Neutrophil (primary cell): ENCODE results near the gene RORC.

Experiments used
- H3K27ac ChIP-seq: fragments of 200-600 bp; sonication (generic); 2 replicates; pipeline ENCODE4 v1.5.1; 2016; ENCODE audit warnings: mild to moderate bottlenecking, moderate library complexity
- H3K27me3 ChIP-seq: fragments of 200-600 bp; sonication (generic); 2 replicates; pipeline ENCODE4 v1.6.0; 2016; ENCODE audit warnings: mild to moderate bottlenecking
- H3K36me3 ChIP-seq: fragments of 200-600 bp; sonication (generic); 2 replicates; pipeline ENCODE4 v1.5.1; 2017
- H3K4me1 ChIP-seq, 2 experiments: fragments of 200-600 bp in 1 of 2; sonication (generic) in 1 of 2; 1 replicate in 1 of 2; 2 replicates in 1 of 2; pipeline versions ENCODE4 v1.5.1 to v1.6.1; 2013 to 2016; ENCODE audit warnings: low read depth in 1 of 2, low read length in 1 of 2, mild to moderate bottlenecking in 1 of 2, moderate library complexity in 1 of 2; ENCODE audit not compliant: control insufficient read depth in 1 of 2, insufficient read depth in 1 of 2
- H3K4me3 ChIP-seq, 2 experiments: fragments of 200-600 bp in 1 of 2; sonication (generic) in 1 of 2; 1 replicate in 1 of 2; 2 replicates in 1 of 2; pipeline ENCODE4 v1.5.1; 2013 to 2016; ENCODE audit warnings: low read depth in 1 of 2, low read length in 1 of 2, mild to moderate bottlenecking in 1 of 2, moderate library complexity in 1 of 2
- H3K9me3 ChIP-seq: fragments of 200-600 bp; sonication (generic); 2 replicates; pipeline ENCODE4 v1.5.1; 2016
- CTCF ChIP-seq: fragments of 200-600 bp; sonication (generic); IDR thresholded peaks from 2 replicates; pipeline ENCODE4 v1.5.1; 2016; ENCODE audit warnings: antibody characterized with exemption

RORC gene

GRCh38 chr1:151799179-151800022 is 32.2 kb downstream of the RORC start:
- Histone ChIP-seq H3K9me3 (no peaks in the 10 kb centered on the region), H3K4me1 (no peaks in the 10 kb centered on the region), H3K27me3 (peaks cover 59% of the 10 kb centered on the region), H3K4me3 (no peak overlapping the region), H3K27ac (no peak overlapping the region), H3K36me3 (no peaks in the 10 kb centered on the region)
- TF ChIP-seq CTCF: no peak

GRCh38 chr1:151798571-151798970 is 33.0 kb downstream of the RORC start:
- H3K36me3 ChIP-seq: no peaks in the 10 kb centered on the region
- peaks cover 51% of the 10 kb centered on the region for H3K27me3 ChIP-seq
- H3K9me3 ChIP-seq: no peaks in the 10 kb centered on the region
- no peak overlapping the region for H3K27ac ChIP-seq
- H3K4me1 ChIP-seq: no peaks in the 10 kb centered on the region
- H3K4me3 ChIP-seq: no peak overlapping the region
- no peak for TF ChIP-seq CTCF

- H3K4me3 ChIP-seq: peak overlapping the region; percentile 93
- no peaks in the 10 kb centered on the region for H3K36me3 ChIP-seq
- H3K27ac ChIP-seq: peak overlapping the region; percentile 45
- H3K9me3 ChIP-seq: no peaks in the 10 kb centered on the region
- peaks cover 22% of the 10 kb centered on the region for H3K27me3 ChIP-seq
- no peak for TF ChIP-seq CTCF
- H3K4me1 ChIP-seq: peaks cover 9 to 18% of the 10 kb centered on the region in 2 experiments
Observed at GRCh38 chr1:151790940-151791651, 40.5 kb downstream of the RORC start.

GRCh38 chr1:151790071-151790939 is 41.3 kb downstream of the RORC start, which contains the start of gene TDRKH:
Gene TDRKH (minus strand): TSS chr1:151790500. CDS start chr1:151783022, 7,478 bp downstream.
- H3K4me3 ChIP-seq: peak within 1 kb of the TSS; percentile 93
- H3K9me3 ChIP-seq: no peaks in the 10 kb centered on the region
- no peaks in the 10 kb centered on the region for H3K36me3 ChIP-seq
- TF ChIP-seq CTCF: peak; percentile 64
- peaks cover 25% of the 10 kb centered on the region for H3K27me3 ChIP-seq
- peaks cover 9 to 18% of the 10 kb centered on the region in 2 experiments for H3K4me1 ChIP-seq
- H3K27ac ChIP-seq: peak within 1 kb of the TSS; percentile 45

GRCh38 chr1:151787689-151788088 is 43.9 kb downstream of the RORC start:
- H3K27me3 ChIP-seq: peaks cover 28% of the 10 kb centered on the region
- H3K4me3 ChIP-seq: no peak overlapping the region
- H3K36me3 ChIP-seq: no peaks in the 10 kb centered on the region
- no peak overlapping the region for H3K27ac ChIP-seq
- TF ChIP-seq CTCF: no peak
- H3K4me1 ChIP-seq: peaks cover 9 to 18% of the 10 kb centered on the region in 2 experiments
- H3K9me3 ChIP-seq: no peaks in the 10 kb centered on the region
